GM21619 (cell line): ENCODE measurements around the gene GLRX5.
"Not testable (repeated sequence)": the region's sequence is repeated elsewhere in the genome, so short reads cannot be mapped to it uniquely, and the experiment has no call there.

Experiments
- ATAC-seq: cut with Tn5 transposase; IDR thresholded peaks from one replicate; pipeline ENCODE4 v1.9.1; 2021; ENCODE audit not compliant: unreplicated experiment

GLRX5 gene

GRCh38 chr14:95498622-95499353 is 36.1 kb upstream of the GLRX5 start:
- ATAC-seq: no peak

DNA sequence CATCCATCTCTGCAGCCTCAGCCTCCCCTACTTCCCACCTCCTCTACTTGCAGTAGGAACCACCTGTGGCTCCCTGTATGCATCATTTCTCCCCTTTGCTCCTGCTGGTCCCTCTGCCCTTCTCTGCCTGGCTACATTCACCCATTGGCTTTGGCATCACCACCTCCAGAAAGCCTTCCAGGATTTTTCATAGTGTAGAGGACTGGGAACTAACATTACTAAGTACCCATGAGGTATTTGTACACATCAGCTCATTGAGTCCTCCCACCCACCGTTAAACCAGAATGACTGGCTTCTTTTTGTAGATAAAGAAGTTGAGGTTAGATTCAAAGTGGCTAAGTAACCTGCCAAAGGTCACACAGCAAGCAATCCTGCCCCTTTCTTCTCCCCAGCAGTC is 35.5 kb upstream of the GLRX5 start:
- ATAC-seq: no peak

DNA sequence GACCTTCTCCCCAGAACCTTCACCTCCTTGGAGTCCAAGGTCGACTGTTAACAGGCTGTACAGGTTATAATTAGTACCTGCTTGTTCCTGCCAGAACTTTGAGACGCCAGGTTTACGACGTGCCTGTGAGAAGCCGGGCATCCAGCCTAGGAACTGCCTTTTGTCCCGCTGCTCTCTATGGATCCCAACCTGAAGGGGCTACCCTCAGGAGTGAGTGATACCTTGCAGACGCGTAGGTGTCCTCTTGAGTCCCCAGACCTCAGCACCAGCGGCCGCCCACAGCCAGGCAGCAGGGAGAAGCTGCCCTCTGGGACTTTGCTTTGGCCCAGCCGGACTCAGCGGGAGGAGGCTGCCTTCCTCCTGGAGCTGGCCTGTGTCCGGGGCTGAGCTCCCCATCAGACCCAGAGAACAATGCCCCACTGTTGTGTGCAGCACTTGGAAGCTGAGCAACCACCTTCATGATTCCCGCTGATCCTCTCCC is 34.6 kb upstream of the GLRX5 start:
- ATAC-seq: no peak

GRCh38 chr14:95500772-95501401 is 34.0 kb upstream of the GLRX5 start:
- no peak for ATAC-seq

GRCh38 chr14:95502381-95502950 is 32.4 kb upstream of the GLRX5 start:
- ATAC-seq: no peak

DNA sequence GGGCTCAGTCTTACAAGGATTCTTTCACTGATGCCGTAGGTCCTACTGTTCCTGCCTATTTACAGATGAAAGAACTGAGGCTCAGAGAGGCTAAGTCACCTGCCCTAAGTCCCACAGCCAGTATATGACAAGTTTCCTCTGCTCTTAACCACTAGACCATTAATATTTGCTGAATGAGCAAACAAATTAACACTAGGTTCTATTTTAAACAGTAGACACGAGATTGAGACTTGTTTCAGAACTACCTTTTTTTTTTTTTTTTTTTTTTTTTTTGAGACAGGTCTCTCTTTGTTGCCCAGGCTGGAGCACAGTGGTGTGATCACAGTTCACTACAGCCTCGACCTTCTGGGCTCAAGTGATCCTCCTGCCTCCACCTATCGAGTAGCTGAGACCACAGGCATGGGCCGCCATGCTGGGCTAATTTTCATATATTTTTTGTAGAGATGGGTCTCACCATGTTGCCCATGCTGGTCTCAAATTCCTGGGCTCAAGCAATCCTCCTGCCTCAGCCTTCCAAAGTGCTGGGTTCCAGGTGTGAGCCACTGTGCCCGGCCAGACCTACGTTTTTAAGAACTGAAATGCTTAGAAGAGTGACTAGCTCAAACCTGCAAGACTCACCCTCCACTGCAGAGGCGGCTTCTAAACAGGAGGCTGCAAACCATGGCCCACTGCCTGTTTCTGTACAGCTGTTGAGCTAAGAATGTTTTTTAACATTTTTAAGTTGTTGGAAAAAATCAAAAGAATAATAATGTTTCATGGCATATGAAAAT is 31.3 kb upstream of the GLRX5 start:
- ATAC-seq: peak; percentile 59

DNA sequence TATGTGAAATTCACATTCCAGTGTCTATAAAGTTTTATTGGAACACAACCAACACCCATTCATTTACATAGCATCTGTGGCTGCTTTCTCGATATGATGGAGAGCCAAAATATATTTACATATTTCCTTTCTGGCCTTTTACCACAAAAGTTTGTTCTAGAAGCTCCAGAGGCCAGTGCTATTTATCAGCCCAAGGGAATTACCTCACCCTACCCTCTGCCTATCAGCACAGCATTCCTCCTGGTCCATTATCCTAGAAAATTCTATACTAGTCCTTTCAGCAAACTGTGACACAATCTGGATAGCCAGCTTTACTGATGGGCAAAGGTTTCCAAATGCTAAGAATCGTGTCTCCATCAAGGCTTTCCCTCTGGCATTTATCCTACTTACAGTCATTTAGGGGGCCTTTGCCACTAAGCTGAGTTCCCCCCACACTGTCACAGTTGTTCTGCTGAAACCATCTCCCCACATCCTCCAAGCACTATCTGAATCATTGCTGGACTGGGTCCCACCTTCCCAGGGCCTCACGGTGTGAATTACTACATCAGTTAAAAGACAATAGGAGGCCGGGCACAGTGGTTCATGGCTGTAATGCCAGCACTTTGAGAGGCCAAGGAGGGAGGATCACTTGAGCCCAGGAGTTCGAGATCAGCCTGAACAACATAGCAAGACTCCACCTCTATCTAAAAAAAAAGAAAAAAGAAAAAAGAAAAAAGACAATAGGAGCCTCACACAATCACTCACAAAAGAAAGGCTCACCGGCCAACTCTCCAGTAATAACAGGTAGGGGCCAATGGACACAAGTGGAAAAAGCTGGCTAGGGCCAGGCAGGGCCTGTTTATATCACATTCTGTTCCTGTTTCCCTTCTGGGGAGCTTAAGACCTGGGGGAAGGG is 30.5 kb upstream of the GLRX5 start:
- no peak for ATAC-seq

DNA sequence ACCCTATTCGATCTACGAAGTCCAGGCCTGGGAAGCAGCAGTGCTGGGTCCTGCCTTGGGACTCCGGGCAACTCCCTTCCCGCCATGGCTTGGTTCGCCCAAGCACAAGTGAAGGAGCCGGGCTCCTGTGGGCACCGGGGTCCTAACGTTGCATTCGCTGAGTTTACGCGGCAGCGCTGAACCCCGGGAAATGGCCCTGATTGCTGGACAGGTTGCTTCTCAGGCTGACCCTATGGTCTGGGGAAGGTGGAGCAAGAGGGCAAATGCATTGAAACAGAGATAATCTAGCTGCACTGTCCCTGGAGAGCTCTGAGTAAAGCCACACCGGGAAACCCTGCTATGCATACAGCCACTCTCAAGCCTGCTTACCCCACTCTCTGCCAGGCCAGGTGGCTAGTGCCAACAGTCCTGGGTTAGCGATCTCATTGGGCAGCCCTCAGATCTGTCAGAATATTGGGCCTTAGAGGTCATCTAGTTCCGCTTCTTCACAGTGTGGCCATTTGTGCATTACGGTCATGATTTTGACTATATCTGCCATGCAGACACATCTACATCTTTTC is 29.7 kb upstream of the GLRX5 start:
- no peak for ATAC-seq

GRCh38 chr14:95507174-95507573 is 27.7 kb upstream of the GLRX5 start:
- no peak for ATAC-seq

- no peak for ATAC-seq
Measured at GRCh38 chr14:95507701-95508103, 27.1 kb upstream of the GLRX5 start.

- no peak for ATAC-seq
Measured at GRCh38 chr14:95508377-95508776, 26.5 kb upstream of the GLRX5 start.

DNA sequence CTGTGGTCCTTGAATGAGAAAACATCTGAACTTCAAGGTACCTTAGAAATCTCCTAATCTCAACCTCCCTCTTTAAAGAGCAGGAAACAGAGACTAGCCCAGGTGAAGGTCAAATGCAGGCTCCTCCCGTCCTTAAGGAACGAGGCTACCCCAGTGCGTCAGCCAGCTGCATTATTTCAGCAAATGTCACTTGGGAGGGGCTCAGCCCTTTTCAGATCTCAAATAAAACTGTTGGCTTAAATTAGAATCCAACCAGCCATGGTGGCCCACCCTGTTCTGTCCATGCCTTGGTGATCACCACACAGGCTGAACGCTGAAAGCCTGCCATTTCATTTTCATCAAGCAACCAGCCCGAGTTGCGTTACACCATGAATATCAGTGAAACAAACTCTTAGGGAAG is 25.4 kb upstream of the GLRX5 start:
- no peak for ATAC-seq

DNA sequence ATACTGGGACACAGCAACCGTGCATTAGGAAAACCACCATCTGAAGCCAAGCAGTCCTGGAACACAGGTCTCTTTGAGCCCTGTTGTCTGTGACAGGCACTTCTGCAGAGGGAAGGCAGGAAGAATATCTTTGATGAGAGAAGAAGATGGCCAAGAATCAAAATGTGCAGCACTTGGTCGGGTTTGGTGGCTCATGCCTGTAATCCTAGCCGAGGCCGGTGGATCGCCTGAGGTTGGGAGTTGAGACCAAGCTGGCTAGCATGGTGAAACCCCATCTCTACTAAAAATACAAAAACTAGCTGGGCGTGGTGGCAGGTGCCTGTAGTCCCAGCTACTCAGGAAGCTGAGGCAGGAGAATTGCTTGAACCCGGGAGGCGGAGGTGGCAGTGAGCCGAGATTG is 24.5 kb upstream of the GLRX5 start:
- ATAC-seq: not testable (repeated sequence)

DNA sequence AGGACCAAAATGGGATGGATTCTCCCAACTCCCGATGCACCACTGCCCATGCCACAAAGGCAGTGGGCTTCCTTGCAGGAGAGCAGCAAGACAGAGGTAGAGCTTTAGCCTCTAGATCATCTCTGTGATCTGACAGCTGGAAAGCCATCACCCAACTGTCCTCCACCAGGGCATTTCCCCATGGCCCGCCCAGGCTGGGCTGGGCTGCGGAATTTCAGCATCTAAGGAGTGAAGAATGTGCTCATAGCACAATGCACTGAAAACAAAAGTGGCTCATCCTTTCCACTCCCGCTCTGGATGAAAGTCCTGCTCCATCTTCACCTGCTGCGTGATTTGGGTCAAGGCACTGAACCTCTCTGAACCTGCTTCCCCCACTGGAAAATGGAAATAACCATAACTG is 24.0 kb upstream of the GLRX5 start:
- ATAC-seq: no peak

- no peak for ATAC-seq
Measured at GRCh38 chr14:95511687-95512086, 23.2 kb upstream of the GLRX5 start.

GRCh38 chr14:95513291-95513690 is 21.6 kb upstream of the GLRX5 start:
- ATAC-seq: no peak

DNA sequence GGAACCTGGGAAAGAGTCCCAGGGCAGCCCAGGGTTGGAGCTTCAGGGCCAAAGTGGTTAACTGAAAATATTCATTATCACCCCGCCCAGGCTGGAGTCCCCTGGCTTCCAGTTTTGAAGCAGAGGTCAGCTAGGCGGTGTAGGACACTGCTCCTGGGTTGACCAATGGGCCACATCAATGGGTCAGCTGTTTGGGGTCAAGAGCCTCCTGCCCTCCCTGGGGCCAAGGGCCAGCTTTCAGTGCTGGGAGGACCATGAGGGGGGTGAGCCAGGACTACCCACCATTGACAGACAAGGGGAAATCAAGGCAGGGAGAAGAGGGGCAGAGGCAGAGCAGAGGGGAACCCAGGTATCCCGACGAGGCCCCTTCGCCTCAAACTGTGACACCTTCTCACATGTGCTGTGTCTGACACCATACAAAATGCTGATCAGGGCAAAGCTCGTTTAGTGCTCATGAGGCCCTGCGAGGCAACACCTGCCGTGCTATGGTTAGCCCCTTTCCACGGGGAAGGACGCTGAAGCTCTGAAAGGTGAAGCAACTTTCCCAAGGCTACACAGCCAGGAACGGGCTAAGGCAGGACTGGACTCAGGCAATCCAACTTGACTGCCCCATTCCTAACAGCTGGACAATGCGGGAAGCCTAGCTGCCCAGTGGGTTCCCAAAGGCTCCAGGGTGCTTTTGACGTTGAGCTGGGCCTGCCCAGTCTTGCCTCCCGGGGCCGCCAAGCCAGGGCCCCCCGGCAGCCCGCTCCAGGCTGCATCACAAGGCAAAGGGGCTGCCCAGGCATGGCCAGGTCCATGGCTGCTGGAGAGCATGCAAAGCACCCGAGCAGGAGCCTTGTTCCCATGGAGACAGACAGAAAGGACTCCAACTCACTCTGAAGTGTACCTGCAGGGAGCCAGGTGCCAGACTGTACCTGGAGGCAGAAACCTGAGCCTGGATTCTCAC is 20.4 kb upstream of the GLRX5 start:
- no peak for ATAC-seq

DNA sequence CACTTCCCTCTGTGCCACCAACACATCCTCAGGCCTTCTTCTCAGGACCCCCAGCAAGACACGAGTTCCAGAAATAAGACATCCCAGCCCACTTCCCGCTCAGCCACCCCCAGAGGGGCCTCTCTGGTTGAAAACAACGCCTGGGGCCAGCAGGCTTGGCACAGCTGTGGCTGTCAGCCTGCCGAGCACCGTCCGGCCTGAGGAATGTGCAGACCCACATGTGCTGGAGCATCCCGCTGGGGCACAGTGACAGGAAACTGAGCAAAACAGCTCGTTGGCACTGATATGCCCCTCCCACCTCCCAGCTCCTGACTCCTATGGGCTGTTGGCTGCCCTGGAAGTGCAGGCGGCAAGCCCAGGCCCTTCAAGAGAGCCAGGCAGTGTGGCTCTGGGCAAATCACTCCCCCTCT is 19.8 kb upstream of the GLRX5 start:
- no peak for ATAC-seq
